Fibroblast of villous mesenchyme (primary cell): ENCODE measurements around the gene MAP7. TPM values are rescaled to one million over a fixed set of nuclear protein-coding genes. Genes with fewer than 3 reads are reported as not detected.

Source experiments
- DNase-seq: peaks from one replicate; pipeline ENCODE4 v3.0.0-alpha.2; 2010; ENCODE audit warnings: low read depth
- H3K4me3 ChIP-seq: 2 replicates; pipeline ENCODE4 v1.5.1; 2011; ENCODE audit warnings: low read depth, mild to moderate bottlenecking, low read length
- CTCF ChIP-seq: IDR thresholded peaks from 2 replicates; pipeline ENCODE4 v1.5.1; 2012; ENCODE audit warnings: low read depth, mild to moderate bottlenecking, low read length; ENCODE audit not compliant: insufficient read depth
- total RNA-seq: library from RNA; depleted of rRNA; stranded (reverse); fragments of >200 nt; gene quantifications from 2 replicates; pipeline ENCODE4 v1.2.3, GENCODE V29; 2012

The MAP7 gene
- total RNA-seq, 1 donor: 1.3 TPM

- no peak overlapping the region for H3K4me3 ChIP-seq
- no peak for TF ChIP-seq CTCF
- no peak for DNase-seq
Observed at GRCh38 chr6:136362421-136363356, 187.5 kb downstream of the MAP7 start.

GRCh38 chr6:136361787-136362186, 188.4 kb downstream of the MAP7 start:
- TF ChIP-seq CTCF: no peak
- H3K4me3 ChIP-seq: no peak overlapping the region
- no peak for DNase-seq

GRCh38 chr6:136360783-136361182, 189.4 kb downstream of the MAP7 start:
- no peak for TF ChIP-seq CTCF
- H3K4me3 ChIP-seq: no peak overlapping the region
- DNase-seq: no peak

- DNase-seq: no peak
- no peak overlapping the region for H3K4me3 ChIP-seq
- no peak for TF ChIP-seq CTCF
Observed at GRCh38 chr6:136359851-136360250, 190.4 kb downstream of the MAP7 start.

GRCh38 chr6:136351518-136352110, 198.6 kb downstream of the MAP7 start:
- H3K4me3 ChIP-seq: no peak overlapping the region
- TF ChIP-seq CTCF: no peak
- no peak for DNase-seq

GRCh38 chr6:136350914-136351313, 199.3 kb downstream of the MAP7 start:
- H3K4me3 ChIP-seq: no peak overlapping the region
- no peak for DNase-seq
- no peak for TF ChIP-seq CTCF
